Activated T-cell treated with anti-CD3 and anti-CD28 coated beads for 48 hours (primary cell): ENCODE measurements around the gene CDC25A.
A peak's percentile ranks its signal among the peaks of the same experiment; 100 is the strongest.

Source experiments
- DNase-seq: peaks from one replicate; pipeline ENCODE4 v3.0.0-alpha.2; 2020; ENCODE audit warnings: low read depth

CDC25A gene

GRCh38 chr3:48194446-48195071 is 6.3 kb upstream of the CDC25A start:
- peak; percentile 14 for DNase-seq

GRCh38 chr3:48190911-48191310 is 2.7 kb upstream of the CDC25A start:
- no peak for DNase-seq

GRCh38 chr3:48189321-48189720 is 1.1 kb upstream of the CDC25A start:
- DNase-seq = no peak

- peak; percentile 47 for DNase-seq
Observed at GRCh38 chr3:48187579-48188265, 495 bp downstream of the CDC25A start.

GRCh38 chr3:48187301-48187578 is 977 bp downstream of the CDC25A start:
- no peak for DNase-seq

GRCh38 chr3:48186631-48187300 is 1.5 kb downstream of the CDC25A start:
- DNase-seq = no peak

- no peak for DNase-seq
Observed at GRCh38 chr3:48185129-48185528, 3.1 kb downstream of the CDC25A start.

- DNase-seq = no peak
Observed at GRCh38 chr3:48184299-48184698, 3.9 kb downstream of the CDC25A start.

GRCh38 chr3:48180531-48181253 is 7.5 kb downstream of the CDC25A start:
- no peak for DNase-seq

GRCh38 chr3:48180021-48180420 is 8.2 kb downstream of the CDC25A start:
- DNase-seq = no peak

- DNase-seq = no peak
Observed at GRCh38 chr3:48178072-48178471, 10.1 kb downstream of the CDC25A start.

- peak; percentile 48 for DNase-seq
Observed at GRCh38 chr3:48157950-48158376, 30.3 kb downstream of the CDC25A start.

- no peak for DNase-seq
Observed at GRCh38 chr3:48157202-48157840, 30.9 kb downstream of the CDC25A start.

GRCh38 chr3:48156163-48156562 is 32.1 kb downstream of the CDC25A start:
- no peak for DNase-seq

- no peak for DNase-seq
Observed at GRCh38 chr3:48155122-48155521, 33.1 kb downstream of the CDC25A start.

- no peak for DNase-seq
Observed at GRCh38 chr3:48151807-48152427, 36.3 kb downstream of the CDC25A start.

- DNase-seq = peak; percentile 56
Observed at GRCh38 chr3:48151058-48151806, 37.0 kb downstream of the CDC25A start.

- no peak for DNase-seq
Observed at GRCh38 chr3:48143992-48144391, 44.2 kb downstream of the CDC25A start.

- DNase-seq = no peak
Observed at GRCh38 chr3:48143567-48143966, 44.6 kb downstream of the CDC25A start.

- no peak for DNase-seq
Observed at GRCh38 chr3:48142316-48142870, 45.8 kb downstream of the CDC25A start.

- DNase-seq = no peak
Observed at GRCh38 chr3:48141604-48142137, 46.5 kb downstream of the CDC25A start.
